Activated CD8-positive, alpha-beta T cell treated with anti-CD3 and anti-CD28 coated beads for 36 hours (primary cell): Measurements from ENCODE around the gene TMEM72. TPM values are rescaled to one million over a fixed set of nuclear protein-coding genes. Genes with fewer than 3 reads are reported as not detected.

Experiments
- ATAC-seq: fragments of 200-7000 bp; cut with Tn5 transposase; one replicate; pipeline ENCODE4 v1.10.0; 2021; ENCODE audit warnings: mild to moderate bottlenecking, moderate library complexity
- CTCF ChIA-PET: fragments of 350-600 bp; sonication (Branson Sonifier 250); formaldehyde crosslinking; loops from one replicate; lab custom pipeline; 2021; ENCODE audit warnings: antibody characterized with exemption; lab: Charles Lee
- POLR2A ChIA-PET: fragments of 350-600 bp; sonication (Branson Sonifier 250); formaldehyde crosslinking; loops from one replicate; lab custom pipeline; 2021; ENCODE audit warnings: antibody characterized with exemption; lab: Charles Lee
- DNase-seq: peaks from one replicate; pipeline ENCODE4 v3.0.0-alpha.2; 2020
- H3K27ac Mint-ChIP-seq: one replicate; pipeline ENCODE4 v1.8.0; 2021; ENCODE audit warnings: mild to moderate bottlenecking, mixed read lengths
- H3K27me3 Mint-ChIP-seq: one replicate; pipeline ENCODE4 v1.8.0; 2021; ENCODE audit warnings: mixed read lengths
- H3K36me3 Mint-ChIP-seq: one replicate; pipeline ENCODE4 v1.8.0; 2021; ENCODE audit warnings: low read depth, mixed read lengths
- H3K4me1 Mint-ChIP-seq: one replicate; pipeline ENCODE4 v1.8.0; 2021; ENCODE audit warnings: low read depth, mixed read lengths
- H3K4me3 Mint-ChIP-seq: one replicate; pipeline ENCODE4 v1.8.0; 2021; ENCODE audit warnings: mild to moderate bottlenecking, moderate library complexity, mixed read lengths
- H3K9me3 Mint-ChIP-seq: one replicate; pipeline ENCODE4 v1.8.0; 2021; ENCODE audit warnings: mixed read lengths
- intact Hi-C: fragments of 100-400 bp; cut with micrococcal nuclease; formaldehyde crosslinking; loops from one replicate; pipeline ENCODE4 v1.10.0; 2022
- total RNA-seq, 2 experiments: library from RNA; stranded (reverse); gene quantifications; one replicate each; pipeline ENCODE4 v1.2.3, GENCODE V29; 2021
- TF ChIP-seq, protein P1 (sequence below): fragments of 200-600 bp; IDR thresholded peaks from one replicate; pipeline ENCODE4 v1.8.0; 2022; ENCODE audit warnings: antibody characterized with exemption, mild to moderate bottlenecking

The TMEM72 gene
- total RNA-seq, 2 experiments from 2014 or later, result not detected

DNA sequence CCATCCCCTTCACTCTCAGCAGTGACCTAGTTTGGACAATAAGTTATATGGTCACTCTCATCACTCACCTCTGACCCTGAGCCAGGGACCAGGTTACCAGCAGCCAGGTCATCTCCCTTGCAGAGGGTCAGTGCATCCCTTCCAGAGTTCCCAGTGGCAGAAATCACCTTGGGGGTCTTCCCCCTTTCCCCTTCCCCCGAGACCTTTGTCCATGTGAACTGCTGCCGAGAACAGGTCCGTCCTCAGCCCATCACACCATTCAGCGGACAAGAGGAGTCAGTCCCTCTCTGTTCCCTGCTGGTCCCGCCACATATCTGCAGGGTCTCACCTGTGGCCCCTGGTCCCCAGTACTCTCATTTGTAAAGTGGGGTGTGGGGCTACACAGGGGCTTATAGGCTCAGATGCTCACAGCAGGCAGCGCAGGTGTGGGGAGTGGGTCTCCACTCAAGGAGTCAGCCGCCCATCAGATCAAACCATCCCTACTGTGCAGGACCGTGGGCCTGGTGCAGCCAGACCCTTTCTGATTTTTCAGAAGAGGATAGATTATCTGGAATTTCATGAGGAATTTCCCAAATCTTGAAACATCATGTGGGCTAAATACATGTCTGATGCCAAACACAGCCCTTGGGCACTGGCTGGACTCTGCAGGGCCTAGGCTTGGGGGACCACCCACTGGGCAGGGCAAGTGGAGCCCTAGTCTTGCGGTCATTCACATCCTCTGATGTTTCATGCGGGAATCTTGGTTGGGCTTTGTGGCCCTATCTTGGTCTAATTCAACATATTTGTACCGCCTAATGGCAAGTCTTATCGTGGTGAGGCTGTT lies 61.0 kb downstream of the TMEM72 start:
- H3K27me3 Mint-ChIP-seq, result no peaks in the 10 kb centered on the region
- CTCF ChIA-PET, result interaction anchor here (1.1 to 2.4 kb wide), 3 partner anchors 8 to 40 kb away, joined by 3 to 24 read pairs (median 4); no protein-coding TSS in a partner anchor
- intact Hi-C loops, result no loop called here
- H3K4me1 Mint-ChIP-seq, result peaks cover 42% of the 10 kb centered on the region
- no peak for ATAC-seq
- POLR2A ChIA-PET, result no interaction called here
- TF ChIP-seq, protein P1, sequence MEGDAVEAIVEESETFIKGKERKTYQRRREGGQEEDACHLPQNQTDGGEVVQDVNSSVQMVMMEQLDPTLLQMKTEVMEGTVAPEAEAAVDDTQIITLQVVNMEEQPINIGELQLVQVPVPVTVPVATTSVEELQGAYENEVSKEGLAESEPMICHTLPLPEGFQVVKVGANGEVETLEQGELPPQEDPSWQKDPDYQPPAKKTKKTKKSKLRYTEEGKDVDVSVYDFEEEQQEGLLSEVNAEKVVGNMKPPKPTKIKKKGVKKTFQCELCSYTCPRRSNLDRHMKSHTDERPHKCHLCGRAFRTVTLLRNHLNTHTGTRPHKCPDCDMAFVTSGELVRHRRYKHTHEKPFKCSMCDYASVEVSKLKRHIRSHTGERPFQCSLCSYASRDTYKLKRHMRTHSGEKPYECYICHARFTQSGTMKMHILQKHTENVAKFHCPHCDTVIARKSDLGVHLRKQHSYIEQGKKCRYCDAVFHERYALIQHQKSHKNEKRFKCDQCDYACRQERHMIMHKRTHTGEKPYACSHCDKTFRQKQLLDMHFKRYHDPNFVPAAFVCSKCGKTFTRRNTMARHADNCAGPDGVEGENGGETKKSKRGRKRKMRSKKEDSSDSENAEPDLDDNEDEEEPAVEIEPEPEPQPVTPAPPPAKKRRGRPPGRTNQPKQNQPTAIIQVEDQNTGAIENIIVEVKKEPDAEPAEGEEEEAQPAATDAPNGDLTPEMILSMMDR, result no peak
- H3K27ac Mint-ChIP-seq, result no peak overlapping the region
- no peak overlapping the region for H3K4me3 Mint-ChIP-seq
- H3K36me3 Mint-ChIP-seq, result no peaks in the 10 kb centered on the region
- no peak for DNase-seq
- no peaks in the 10 kb centered on the region for H3K9me3 Mint-ChIP-seq

DNA sequence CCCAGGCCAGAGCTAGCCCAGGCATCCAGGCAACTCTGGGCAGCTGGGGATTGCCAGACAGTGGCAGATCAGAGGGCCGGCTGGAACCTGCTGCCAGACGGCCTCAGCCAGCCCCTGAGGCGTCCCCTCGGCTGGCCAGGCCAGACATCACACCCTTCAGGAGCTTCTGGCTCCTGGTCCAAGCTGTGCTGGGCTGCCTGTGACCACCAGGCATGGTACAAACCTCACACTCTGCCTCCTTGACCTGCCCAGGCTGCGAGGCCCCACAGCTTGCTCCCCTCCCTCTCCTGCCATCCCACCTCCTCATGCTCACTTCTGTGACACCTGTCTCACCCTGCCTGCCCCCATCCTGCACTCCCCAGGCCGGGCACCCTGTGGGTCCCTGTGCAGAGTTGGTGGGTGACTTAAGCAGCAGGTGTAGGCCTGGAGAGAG lies 61.8 kb downstream of the TMEM72 start:
- H3K36me3 Mint-ChIP-seq, result no peaks in the 10 kb centered on the region
- H3K27ac Mint-ChIP-seq, result no peak overlapping the region
- no peaks in the 10 kb centered on the region for H3K27me3 Mint-ChIP-seq
- peaks cover 35% of the 10 kb centered on the region for H3K4me1 Mint-ChIP-seq
- DNase-seq (no peak), ATAC-seq (no peak)
- intact Hi-C loops, result no loop called here
- CTCF ChIA-PET, result interaction anchor here (1.1 to 2.4 kb wide), 4 partner anchors 8 to 40 kb away, joined by 3 to 24 read pairs (median 4); no protein-coding TSS in a partner anchor
- TF ChIP-seq, protein P1, result no peak
- H3K4me3 Mint-ChIP-seq, result no peak overlapping the region
- POLR2A ChIA-PET, result no interaction called here
- no peaks in the 10 kb centered on the region for H3K9me3 Mint-ChIP-seq

DNA sequence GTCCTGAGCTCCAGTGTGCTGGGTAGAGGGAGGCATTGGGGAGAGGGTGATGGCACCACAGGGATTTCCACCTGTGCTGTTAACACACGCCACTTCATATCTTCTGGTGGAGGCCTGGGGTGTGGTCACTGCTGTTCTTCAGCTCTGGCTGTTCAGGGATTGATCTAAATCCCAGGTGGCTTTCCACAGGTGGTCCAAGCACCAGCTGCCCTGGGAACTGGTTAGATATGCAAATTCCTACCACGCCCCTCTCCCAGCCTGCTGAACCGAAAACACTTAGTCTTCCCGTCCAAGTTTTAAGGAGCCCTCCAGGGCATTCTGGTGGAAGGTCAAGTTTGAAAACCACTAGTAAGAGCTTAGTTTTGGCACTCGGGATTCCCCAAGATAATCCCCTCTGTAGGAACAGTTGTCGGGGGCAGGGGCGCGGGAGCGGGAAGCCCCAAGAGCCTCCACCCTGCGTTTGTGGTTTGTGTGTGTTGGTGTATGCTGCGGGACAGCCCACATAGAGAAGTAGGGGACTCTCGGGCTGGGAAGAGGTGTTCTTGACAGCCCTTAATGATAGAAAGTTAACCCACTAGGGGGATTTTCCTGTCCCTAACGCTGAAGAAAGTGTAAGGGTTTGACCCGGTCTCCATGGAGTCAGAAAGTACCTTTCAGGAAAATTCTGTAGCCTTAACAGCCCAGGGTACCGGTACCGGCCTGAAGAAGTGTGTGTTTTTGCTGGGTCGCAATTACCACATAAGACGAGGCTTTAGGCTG lies 62.4 kb downstream of the TMEM72 start:
- Mint-ChIP-seq H3K36me3 (no peaks in the 10 kb centered on the region), H3K4me3 (no peak overlapping the region), H3K9me3 (no peaks in the 10 kb centered on the region), H3K4me1 (peaks cover 29% of the 10 kb centered on the region), H3K27me3 (no peaks in the 10 kb centered on the region), H3K27ac (peak overlapping the region; percentile 15)
- ATAC-seq (no peak), DNase-seq (peak; percentile 13)
- intact Hi-C loops, result loop anchor here (2.0 kb wide), 1 partner anchor 41 kb away; no protein-coding TSS in a partner anchor
- CTCF ChIA-PET, result interaction anchor here (0.6 to 2.4 kb wide), 7 partner anchors 8 to 41 kb away, joined by 3 to 24 read pairs (median 3); no protein-coding TSS in a partner anchor
- POLR2A ChIA-PET, result no interaction called here
- TF ChIP-seq, protein P1, result no peak

DNA sequence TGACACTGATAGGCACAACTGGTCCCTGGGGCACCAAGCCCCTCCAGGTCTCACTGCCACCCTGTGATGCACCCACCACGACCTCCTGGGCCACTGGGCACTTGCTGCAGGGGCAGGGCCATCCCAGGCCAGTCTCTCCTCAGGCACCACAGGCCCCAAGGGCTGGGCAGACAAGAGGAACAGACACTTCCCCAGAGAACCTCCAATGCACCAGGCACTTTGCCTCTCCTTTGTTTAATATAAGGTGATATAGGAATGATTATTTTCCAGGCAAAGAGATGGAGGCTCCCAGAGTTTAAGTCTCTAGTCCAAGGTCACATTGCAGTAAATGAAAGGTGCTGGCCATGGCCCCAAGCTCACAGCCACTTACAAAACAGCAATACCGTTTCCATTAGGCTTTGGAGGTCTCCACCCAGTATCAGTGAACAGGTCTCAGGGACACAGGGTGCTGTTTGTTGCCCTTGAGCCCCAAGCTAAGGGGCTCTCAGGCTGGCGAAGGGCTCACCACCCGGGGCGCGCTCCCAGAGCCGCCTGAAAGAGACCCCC lies 63.0 kb downstream of the TMEM72 start:
- peak overlapping the region; percentile 67 for H3K27ac Mint-ChIP-seq
- ATAC-seq (no peak), DNase-seq (no peak)
- no peaks in the 10 kb centered on the region for H3K36me3 Mint-ChIP-seq
- peak overlapping the region; percentile 65 for H3K4me3 Mint-ChIP-seq
- TF ChIP-seq, protein P1, result no peak
- peaks cover 22% of the 10 kb centered on the region for H3K4me1 Mint-ChIP-seq
- H3K9me3 Mint-ChIP-seq, result no peaks in the 10 kb centered on the region
- CTCF ChIA-PET, result interaction anchor here (0.6 to 2.4 kb wide), 5 partner anchors 9 to 42 kb away, joined by 3 to 24 read pairs (median 3); no protein-coding TSS in a partner anchor
- intact Hi-C loops, result loop anchor here (2.0 kb wide), 1 partner anchor 41 kb away; no protein-coding TSS in a partner anchor
- POLR2A ChIA-PET, result no interaction called here
- no peaks in the 10 kb centered on the region for H3K27me3 Mint-ChIP-seq
